ENCODE measurements around the gene TMEM115. TPM values are rescaled to one million over a fixed set of nuclear protein-coding genes. Genes with fewer than 3 reads are reported as not detected.

Gene TMEM115
- total and polyA plus RNA-seq, 9 of the 15 experiments (the other 6 are each of a cell fraction or from before 2014, with no cell fraction given) = 1.6 to 26.9 (median 14.1) TPM

DNA sequence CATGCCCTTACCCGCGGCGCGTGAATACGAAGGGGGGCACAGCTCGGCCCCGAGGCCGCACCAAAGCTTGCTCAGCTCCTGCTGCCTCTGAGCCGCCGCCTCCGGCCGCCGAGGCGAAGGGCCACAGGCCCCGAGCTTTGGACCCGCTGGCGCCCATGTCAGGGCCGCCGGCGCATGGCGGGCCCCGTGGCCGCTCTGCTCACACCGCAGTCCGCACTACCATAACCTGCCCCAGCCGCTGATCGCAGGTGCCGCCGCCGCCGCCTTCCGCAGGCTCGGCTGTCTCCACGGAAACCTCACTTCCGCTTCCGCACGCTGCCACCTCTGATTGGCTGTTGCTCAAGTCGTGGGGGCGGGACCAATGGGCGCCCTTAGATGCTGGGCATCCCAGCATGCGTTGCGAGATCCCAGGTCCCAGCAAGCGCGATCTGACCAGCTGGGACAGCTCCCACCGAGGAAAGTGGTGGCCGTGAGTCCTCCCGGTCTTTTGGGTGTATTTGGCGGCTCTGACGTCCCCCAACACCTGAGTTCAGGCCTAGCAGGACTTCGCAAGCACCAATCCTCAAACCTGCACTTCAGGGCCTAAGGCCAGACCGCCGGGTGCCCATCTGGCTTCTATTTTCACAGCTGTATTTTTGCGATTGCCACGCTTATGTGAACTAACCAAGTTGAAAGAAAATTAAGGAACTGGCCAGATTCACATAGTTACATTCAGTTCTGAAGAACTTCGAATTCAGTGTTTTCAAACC lies 31.2 kb downstream of the TMEM115 start, which contains the start of gene TUSC2 (continued):
- TF ChIP-seq SP1 (CRISPR knock-in tag; IDR thresholded peaks at IDR 0.05) (peak; percentile 63), KDM5B (IDR thresholded peaks at IDR 0.05; ENCODE audit: insufficient replicate concordance, low read depth, low read length) (peak; percentile 60), RBFOX2 (IDR thresholded peaks at IDR 0.05; ENCODE audit: low read depth, low read length) (peak; percentile 83), HNRNPH1 (optimal IDR thresholded peaks at IDR 0.05; ENCODE audit: low read depth, low read length) (no peak), BDP1 (IDR thresholded peaks at IDR 0.05; ENCODE audit: insufficient read depth, insufficient read length) (no peak), SAFB (IDR thresholded peaks at IDR 0.05; ENCODE audit: borderline replicate concordance, low read depth, low read length) (no peak), ATF1 (CRISPR knock-in tag; IDR thresholded peaks at IDR 0.05) (no peak), ATF1 (tag; IDR thresholded peaks at IDR 0.05) (peak; percentile 75), ZNF274 (IDR thresholded peaks at IDR 0.05; ENCODE audit: borderline replicate concordance, low read depth, low read length) (no peak), DPF2 (IDR thresholded peaks at IDR 0.05) (no peak), FOXA3 (CRISPR knock-in tag; conservative IDR thresholded peaks at IDR 0.05 in 1 of 2, IDR thresholded peaks at IDR 0.05 in 1 of 2) (no peak), SMARCB1 (IDR thresholded peaks at IDR 0.05; ENCODE audit: insufficient read length, low read depth) (no peak), STAG1 (CRISPR knock-in tag; IDR thresholded peaks at IDR 0.05; ENCODE audit: borderline replicate concordance) (no peak), ETV5 (CRISPR knock-in tag; IDR thresholded peaks at IDR 0.05; ENCODE audit: low read depth) (no peak), HNRNPL (IDR thresholded peaks at IDR 0.05; ENCODE audit: low read depth, low read length) (no peak), HDAC1 (IDR thresholded peaks at IDR 0.05) (peak in 1 of 2 experiments; percentile 90; a peak in 2 of 4 replicates), FOXJ3 (CRISPR knock-in tag; IDR thresholded peaks at IDR 0.05) (no peak), SREBF1 (IDR thresholded peaks at IDR 0.05; ENCODE audit: borderline replicate concordance, low read depth, low read length) (no peak), PHTF2 (CRISPR knock-in tag; IDR thresholded peaks at IDR 0.05) (no peak), CREBBP (IDR thresholded peaks at IDR 0.05; ENCODE audit: low read depth, low read length) (no peak), NBN (IDR thresholded peaks at IDR 0.05; ENCODE audit: low read depth) (no peak)
- TF ChIP-seq, protein P1, sequence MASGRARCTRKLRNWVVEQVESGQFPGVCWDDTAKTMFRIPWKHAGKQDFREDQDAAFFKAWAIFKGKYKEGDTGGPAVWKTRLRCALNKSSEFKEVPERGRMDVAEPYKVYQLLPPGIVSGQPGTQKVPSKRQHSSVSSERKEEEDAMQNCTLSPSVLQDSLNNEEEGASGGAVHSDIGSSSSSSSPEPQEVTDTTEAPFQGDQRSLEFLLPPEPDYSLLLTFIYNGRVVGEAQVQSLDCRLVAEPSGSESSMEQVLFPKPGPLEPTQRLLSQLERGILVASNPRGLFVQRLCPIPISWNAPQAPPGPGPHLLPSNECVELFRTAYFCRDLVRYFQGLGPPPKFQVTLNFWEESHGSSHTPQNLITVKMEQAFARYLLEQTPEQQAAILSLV (tag; IDR thresholded peaks at IDR 0.05) = no peak
- TF ChIP-seq, protein P2, sequence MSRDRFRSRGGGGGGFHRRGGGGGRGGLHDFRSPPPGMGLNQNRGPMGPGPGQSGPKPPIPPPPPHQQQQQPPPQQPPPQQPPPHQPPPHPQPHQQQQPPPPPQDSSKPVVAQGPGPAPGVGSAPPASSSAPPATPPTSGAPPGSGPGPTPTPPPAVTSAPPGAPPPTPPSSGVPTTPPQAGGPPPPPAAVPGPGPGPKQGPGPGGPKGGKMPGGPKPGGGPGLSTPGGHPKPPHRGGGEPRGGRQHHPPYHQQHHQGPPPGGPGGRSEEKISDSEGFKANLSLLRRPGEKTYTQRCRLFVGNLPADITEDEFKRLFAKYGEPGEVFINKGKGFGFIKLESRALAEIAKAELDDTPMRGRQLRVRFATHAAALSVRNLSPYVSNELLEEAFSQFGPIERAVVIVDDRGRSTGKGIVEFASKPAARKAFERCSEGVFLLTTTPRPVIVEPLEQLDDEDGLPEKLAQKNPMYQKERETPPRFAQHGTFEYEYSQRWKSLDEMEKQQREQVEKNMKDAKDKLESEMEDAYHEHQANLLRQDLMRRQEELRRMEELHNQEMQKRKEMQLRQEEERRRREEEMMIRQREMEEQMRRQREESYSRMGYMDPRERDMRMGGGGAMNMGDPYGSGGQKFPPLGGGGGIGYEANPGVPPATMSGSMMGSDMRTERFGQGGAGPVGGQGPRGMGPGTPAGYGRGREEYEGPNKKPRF (IDR thresholded peaks at IDR 0.05; ENCODE audit: low read depth, low read length) = no peak
- TF ChIP-seq, protein P3, sequence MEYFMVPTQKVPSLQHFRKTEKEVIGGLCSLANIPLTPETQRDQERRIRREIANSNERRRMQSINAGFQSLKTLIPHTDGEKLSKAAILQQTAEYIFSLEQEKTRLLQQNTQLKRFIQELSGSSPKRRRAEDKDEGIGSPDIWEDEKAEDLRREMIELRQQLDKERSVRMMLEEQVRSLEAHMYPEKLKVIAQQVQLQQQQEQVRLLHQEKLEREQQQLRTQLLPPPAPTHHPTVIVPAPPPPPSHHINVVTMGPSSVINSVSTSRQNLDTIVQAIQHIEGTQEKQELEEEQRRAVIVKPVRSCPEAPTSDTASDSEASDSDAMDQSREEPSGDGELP (CRISPR knock-in tag; IDR thresholded peaks at IDR 0.05; ENCODE audit: borderline replicate concordance) = peak; percentile 98
- TF ChIP-seq, protein P4, sequence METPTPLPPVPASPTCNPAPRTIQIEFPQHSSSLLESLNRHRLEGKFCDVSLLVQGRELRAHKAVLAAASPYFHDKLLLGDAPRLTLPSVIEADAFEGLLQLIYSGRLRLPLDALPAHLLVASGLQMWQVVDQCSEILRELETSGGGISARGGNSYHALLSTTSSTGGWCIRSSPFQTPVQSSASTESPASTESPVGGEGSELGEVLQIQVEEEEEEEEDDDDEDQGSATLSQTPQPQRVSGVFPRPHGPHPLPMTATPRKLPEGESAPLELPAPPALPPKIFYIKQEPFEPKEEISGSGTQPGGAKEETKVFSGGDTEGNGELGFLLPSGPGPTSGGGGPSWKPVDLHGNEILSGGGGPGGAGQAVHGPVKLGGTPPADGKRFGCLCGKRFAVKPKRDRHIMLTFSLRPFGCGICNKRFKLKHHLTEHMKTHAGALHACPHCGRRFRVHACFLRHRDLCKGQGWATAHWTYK (CRISPR knock-in tag; IDR thresholded peaks at IDR 0.05) = no peak
